Heart left ventricle (tissue), 13 donors: Measurements from ENCODE around the gene PDAP1.

Experiments used
- POLR2A ChIP-seq, 2 donors: fragments of 450-650 bp; IDR thresholded peaks; one replicate each; pipeline ENCODE4 v1.6.1; 2017; ENCODE audit warnings: antibody characterized with exemption in 2 of 2, mild to moderate bottlenecking in 2 of 2, moderate library complexity in 2 of 2
- TF ChIP-seq, protein P1 (sequence below), 12 donors: fragments of 200-600 bp; sonication (generic) in 4 of 12; IDR thresholded peaks; one replicate each; pipeline versions ENCODE4 v1.5.0 to v1.8.0; 2018 to 2022; ENCODE audit warnings: antibody characterized with exemption in 12 of 12, mild to moderate bottlenecking in 5 of 12
- donor health status: ischemic (EF 13 %, LVEDD 7.1; RV severe dilation, severe dysfunction).
- donor health status: DM: no; HTN: yes; CAD: no.
- donor health status: DM: no; HTN: no; CAD: no.
- donor health status: ischemic (EF 25% LVEDD 6.9; RV normal size, moderate dysfunction).
- donor health status: ischemic (EF 25% LVEDD 5.7; RV mildly dilated, moderate dysfunction).
- donor health status: ischemic (EF 35%, LVEDD 5.7; RV mildly dilated, moderate dysfunction).
- donor health status: nonischemic (EF 11% LVEDD 7.7; RV severe dilation, severe dysfunction).
- donor health status: DM: yes; HTN: yes; CAD: no.
- donor health status: PGD.
- donor health status: ischemic (EF 29% LVEDD 5.4; RV normal size, mild dysfunction).
- donor health status: nonischemic (EF 23%, LVEDD 6.1; RV moderate dilation, normal function).

DNA sequence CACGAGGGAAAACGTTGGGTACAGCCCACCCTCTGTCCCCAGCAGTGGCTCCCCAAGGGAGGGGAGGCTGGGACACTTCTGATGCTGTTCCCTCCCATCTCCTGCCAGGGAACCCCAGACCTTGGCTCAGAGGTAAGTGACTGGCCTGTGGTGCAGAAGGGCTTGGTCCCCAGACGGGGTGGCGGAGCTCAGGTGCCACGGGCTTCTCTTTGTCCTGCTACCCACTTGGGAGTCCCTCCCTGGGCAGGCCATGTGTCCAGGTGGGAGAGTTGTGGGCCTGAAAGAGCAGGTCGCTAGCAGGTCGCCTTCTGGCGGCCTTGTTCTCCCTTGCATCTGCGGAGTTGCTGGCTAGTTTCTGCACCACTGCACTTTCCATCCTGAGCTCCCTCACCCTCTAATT is 47.5 kb upstream of the PDAP1 start:
- TF ChIP-seq, protein P1, sequence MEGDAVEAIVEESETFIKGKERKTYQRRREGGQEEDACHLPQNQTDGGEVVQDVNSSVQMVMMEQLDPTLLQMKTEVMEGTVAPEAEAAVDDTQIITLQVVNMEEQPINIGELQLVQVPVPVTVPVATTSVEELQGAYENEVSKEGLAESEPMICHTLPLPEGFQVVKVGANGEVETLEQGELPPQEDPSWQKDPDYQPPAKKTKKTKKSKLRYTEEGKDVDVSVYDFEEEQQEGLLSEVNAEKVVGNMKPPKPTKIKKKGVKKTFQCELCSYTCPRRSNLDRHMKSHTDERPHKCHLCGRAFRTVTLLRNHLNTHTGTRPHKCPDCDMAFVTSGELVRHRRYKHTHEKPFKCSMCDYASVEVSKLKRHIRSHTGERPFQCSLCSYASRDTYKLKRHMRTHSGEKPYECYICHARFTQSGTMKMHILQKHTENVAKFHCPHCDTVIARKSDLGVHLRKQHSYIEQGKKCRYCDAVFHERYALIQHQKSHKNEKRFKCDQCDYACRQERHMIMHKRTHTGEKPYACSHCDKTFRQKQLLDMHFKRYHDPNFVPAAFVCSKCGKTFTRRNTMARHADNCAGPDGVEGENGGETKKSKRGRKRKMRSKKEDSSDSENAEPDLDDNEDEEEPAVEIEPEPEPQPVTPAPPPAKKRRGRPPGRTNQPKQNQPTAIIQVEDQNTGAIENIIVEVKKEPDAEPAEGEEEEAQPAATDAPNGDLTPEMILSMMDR (IDR thresholded peaks at IDR 0.05): no peak
- no peak for TF ChIP-seq POLR2A (IDR thresholded peaks at IDR 0.05)
